ENCODE results near the gene ACTR8.
"Not testable (repeated sequence)": the region's sequence is repeated elsewhere in the genome, so short reads cannot be mapped to it uniquely, and the experiment has no call there.

The ACTR8 gene

GRCh38 chr3:53881691-53882593 lies at the start of gene ACTR8:
TSS of gene ACTR8 (minus strand) at chr3:53882152. CDS start at chr3:53882101, 51 bp downstream.
- no peak for FAIRE-seq

DNA sequence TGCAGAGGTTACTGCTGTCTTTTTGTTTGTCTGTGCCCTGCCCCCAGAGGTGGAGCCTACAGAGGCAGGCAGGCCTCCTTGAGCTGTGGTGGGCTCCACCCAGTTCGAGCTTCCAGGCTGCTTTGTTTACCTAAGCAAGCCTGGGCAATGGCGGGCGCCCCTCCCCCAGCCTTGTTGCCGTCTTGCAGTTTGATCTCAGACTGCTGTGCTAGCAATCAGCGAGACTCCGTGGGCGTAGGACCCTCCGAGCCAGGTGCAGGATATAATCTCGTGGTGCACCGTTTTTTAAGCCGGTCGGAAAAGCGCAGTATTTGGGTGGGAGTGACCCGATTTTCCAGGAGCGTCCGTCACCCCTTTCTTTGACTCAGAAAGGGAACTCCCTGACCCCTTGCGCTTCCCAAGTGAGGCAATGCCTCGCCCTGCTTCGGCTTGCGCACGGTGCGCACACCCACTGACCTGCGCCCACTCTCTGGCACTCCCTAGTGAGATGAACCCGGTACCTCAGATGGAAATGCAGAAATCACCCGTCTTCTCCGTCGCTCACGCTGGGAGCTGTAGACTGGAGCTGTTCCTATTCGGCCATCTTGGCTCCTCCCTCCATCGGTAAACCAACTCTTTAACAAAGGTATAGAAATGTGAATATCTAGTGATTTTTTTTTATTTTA lies 45.4 kb upstream of the ACTR8 start:
- not testable (repeated sequence) for FAIRE-seq

GRCh38 chr3:53921296-53921695 lies 39.3 kb upstream of the ACTR8 start:
- FAIRE-seq: peak; percentile 36

- no peak for FAIRE-seq
Observed at GRCh38 chr3:53919741-53920140, 37.8 kb upstream of the ACTR8 start.

DNA sequence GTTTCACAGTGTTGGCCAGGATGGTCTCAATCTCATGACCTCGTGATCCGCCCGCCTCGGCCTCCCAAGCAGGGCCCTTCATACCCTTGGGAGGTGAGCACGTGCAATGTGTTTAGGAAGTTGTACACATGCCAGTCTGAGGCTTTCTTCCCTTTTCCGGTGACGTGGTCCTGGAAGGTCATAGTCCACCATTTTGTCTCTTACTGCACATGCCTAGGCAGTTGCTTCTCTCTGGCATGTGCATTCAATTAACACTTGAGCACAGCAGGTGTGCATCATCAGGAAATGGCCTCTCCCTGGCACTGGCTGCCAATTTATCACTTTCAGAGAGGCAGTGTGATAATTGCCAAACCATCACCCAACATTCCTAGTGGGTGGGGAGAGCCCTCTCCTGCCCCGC lies 31.4 kb upstream of the ACTR8 start:
- no peak for FAIRE-seq

DNA sequence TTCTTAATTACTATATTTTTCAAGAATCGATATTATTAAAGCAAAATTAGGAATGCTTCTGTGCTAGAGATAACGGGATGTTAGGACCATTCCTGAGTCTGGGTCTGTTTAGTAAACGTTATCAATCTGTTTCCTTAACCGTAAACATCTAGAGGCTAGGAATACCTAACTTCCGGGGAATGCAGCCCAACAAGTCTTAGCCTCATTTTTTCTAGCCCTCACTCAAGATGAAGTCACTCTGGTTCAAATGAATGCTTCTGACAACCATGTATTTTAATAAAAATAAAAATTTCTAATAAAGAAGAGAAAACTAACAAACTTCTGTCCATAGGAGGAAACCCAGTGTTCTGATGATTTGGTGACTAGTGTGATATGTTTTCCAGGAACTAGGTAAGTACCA lies 20.8 kb upstream of the ACTR8 start:
- no peak for FAIRE-seq

DNA sequence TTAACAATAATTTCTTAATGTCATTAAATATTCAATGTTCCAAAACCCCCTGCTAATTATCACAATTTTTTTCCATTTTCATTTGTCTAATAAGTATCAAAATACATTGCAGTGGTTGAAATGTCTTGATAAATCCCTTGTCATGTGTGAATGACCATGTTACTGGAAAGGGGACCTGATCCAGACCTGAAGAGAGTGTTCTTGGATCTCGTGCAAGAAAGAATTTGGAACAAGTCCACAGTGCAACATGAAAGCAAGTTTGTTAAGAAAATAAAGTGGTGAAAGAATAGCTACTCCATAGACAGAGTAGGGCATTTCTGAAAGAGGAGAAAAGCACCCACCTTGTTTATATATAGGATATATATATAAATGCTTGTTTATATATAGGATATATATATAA lies 20.1 kb upstream of the ACTR8 start:
- FAIRE-seq: no peak

GRCh38 chr3:53900666-53901331 lies 18.8 kb upstream of the ACTR8 start:
- FAIRE-seq: no peak

- no peak for FAIRE-seq
Observed at GRCh38 chr3:53899750-53900149, 17.8 kb upstream of the ACTR8 start.

DNA sequence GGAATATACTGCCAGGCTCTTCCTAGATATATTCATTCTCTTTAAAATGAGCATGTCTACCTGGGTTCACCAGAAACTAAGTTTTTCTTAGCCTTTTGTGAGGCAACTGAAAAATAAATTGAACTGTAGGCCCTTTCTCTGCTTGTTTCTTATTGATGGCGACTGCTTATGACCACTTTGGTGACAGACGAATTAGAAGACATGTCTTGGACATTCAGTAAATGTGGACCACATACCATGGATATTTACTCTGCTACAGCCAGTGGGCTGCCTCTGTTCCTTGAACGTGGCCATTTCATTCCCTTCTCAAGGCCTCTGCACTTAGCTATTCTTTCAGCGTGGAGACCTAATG lies 10.3 kb upstream of the ACTR8 start:
- FAIRE-seq: no peak

DNA sequence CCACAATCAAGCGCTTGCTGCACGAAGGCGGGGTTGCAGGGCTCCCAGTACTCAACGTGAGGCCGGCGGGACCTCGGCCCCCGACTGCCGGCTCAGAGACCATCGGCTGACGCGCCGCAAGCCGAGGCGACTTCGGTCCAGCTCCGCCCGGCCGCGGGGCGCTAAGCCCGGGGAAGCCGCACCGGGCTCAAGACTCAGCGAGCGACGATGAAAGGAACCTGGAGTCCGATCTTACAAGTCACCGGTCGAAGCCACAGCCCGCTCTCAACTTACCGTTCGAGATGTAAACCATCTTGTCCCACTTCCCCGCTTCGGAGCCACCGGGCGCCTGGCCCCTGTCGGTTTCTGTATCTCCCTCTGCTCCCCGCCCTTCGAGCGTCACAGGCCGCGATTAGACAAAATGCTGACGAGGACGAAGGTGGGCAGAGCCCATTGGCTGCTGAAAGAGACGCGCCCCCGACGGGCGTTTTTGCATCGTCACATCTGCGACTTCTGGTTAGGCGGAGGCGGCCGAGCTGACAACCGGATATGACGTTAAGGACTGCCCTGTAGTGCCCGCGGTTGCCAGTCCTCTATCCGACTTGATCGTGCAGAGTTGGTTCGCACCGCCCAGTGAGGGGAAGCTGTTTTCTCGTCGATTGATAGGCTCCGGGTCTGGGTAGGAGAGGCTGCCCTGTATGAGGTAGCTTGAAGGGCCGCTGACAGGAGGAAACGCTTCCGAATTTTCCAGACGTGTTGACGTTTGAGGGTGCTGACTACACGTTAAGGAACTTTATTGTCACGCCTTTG lies 9.7 kb upstream of the ACTR8 start, which contains the start of gene SELENOK:
TSS of gene SELENOK (minus strand) at position 363 of the 789 bp plus-strand sequence.
- peak; percentile 99 for FAIRE-seq

- FAIRE-seq: no peak
Observed at GRCh38 chr3:53890726-53891475, 8.9 kb upstream of the ACTR8 start.

- no peak for FAIRE-seq
Observed at GRCh38 chr3:53888232-53888631, 6.3 kb upstream of the ACTR8 start.

- no peak for FAIRE-seq
Observed at GRCh38 chr3:53887446-53887845, 5.5 kb upstream of the ACTR8 start.

- FAIRE-seq: no peak
Observed at GRCh38 chr3:53885239-53885638, 3.3 kb upstream of the ACTR8 start.

DNA sequence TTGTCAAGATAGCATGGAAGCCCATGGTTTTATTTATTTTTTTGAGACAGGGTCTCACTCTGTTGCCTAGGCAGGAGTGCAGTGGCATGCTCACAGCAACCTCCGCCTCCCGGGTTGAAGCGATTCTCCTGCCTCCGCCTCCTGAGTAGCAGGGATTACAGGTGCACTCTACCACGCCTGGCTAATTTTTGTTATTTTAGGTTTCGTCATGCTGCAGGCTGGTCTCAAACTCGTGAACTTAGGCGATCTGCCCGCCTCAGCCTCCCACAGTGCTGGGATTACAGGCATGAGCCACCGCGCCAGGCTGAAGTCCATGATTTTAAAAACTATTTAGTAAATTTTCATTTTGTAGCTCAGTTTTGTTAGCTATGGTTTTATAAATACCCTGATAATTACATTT lies 2.7 kb upstream of the ACTR8 start:
- FAIRE-seq: no peak

DNA sequence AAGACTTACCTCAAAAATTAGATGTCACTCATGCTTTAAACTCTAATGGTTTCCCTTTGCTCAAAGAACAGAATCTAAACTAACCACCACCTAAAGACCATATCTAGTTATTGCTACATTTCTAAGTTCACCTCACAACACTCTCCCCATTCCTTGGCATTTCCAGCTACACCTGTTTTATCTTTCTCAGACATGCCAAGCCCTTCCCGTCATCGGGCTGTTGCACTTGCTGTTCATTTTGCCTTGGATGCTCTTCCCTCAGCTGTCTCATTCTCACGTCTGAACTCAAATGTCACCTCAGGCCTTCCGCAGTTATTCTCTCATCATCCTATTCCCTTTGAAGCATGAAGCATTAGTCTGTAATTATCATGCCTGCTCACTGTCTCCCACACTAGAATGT lies 1.1 kb upstream of the ACTR8 start:
- no peak for FAIRE-seq

DNA sequence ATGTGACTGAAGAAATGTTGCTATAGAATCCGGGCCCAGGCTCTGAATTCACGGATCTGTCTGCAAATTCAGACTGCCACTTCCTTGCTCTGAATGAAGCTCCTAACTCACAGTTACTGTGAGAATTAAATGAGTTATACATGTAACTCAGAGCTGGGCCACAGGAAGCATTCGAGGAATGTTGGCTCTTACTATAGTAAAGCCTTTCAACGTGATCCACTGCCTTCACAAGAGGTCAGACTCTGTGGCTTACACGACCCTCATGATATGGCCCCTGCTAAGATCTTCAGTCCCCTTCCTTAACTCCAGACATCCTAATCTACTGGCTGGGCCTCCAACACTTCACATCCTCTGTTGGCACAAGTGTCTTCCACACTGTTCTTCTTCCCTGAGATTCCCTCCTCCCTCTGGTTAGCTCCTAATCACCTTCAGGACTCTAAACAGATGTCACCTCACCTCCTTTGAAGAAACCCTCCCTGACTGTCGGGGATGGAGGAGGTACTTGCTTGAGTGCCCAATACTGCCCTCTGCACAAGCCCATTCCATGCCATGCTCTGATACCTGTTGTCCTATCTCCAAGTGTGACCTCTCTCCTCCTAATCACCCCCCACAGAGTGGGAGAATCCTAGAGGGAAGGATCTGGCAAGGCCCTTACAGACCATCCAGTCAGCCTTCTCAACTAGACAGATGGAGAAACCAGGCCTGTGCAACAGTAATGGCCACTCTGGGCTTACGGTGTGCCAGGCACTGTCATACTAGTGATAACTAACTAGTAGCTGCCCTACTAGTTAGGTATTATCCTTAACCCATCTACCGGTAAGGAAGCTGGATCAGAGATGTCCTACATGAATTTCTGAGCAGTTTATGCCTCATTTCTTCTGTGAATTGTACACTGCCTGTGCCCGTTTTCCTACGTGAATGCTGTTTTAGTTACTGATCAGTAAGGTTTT lies 1.3 kb downstream of the ACTR8 start:
- FAIRE-seq: no peak

- no peak for FAIRE-seq
Observed at GRCh38 chr3:53865732-53866499, 16.0 kb downstream of the ACTR8 start.

GRCh38 chr3:53863145-53863544 lies 18.8 kb downstream of the ACTR8 start:
- no peak for FAIRE-seq
